ENCODE results near the gene IAH1. TPM values are rescaled to one million over a fixed set of nuclear protein-coding genes. Genes with fewer than 3 reads are reported as not detected.

IAH1 gene, protein sequence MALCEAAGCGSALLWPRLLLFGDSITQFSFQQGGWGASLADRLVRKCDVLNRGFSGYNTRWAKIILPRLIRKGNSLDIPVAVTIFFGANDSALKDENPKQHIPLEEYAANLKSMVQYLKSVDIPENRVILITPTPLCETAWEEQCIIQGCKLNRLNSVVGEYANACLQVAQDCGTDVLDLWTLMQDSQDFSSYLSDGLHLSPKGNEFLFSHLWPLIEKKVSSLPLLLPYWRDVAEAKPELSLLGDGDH
- total RNA-seq (10 to 100 TPM; 54.8 to 57.3 TPM), total RNA-seq (30.0 to 59.6 (median 40.2) reads per million in 172 experiments)
- 41.1 TPM for polyA plus RNA-seq (2013, experiment 1 of 2)
- 43.6 TPM for polyA plus RNA-seq (2013, experiment 2 of 2)

DNA sequence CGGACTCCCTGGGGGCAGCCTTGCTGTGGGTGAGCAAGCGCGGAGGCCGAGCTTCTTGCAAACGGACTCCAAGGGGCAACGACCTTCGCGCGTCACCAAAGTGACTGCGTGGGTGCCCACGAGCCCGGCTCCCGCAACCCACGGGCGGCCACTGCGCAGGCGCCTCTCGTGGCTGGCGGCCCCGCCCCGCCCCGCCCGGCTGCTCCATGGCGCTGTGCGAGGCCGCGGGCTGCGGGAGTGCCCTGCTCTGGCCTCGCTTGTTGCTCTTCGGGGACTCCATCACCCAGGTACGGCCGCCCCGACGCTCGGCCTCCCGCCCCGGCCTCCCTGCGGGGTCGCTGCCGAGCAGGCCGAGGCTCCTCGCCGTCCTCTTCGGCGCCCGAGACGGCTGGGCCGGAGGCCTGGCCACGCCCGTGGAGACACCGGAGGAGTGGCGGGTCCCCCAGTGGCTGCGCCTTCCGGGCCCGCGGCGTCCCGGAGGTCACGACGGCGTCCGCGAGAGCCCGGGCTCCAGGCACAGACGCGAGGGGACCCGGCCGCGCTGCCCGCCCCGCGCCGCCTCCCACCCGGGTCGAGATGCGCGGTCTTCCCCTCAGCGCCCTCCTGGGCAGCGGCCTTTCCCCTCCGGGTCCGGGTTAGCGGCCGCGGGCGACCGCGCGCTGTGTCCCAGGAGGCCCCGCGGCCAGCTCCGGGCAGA, at the start of gene IAH1:
IAH1 (plus strand) TSS at position 191 of the 697 bp plus-strand sequence; CDS start at position 207, 16 bp downstream.
- peak; percentile 54 to 90 (median 75) for DNase-seq
- peak within 1 kb of the TSS; percentile 90 for H3K27ac ChIP-seq (ENCODE audit: low read depth in 1 of 2, low read length in 2 of 2)
- peak within 1 kb of the TSS; percentile 82 for H3K4me3 ChIP-seq (ENCODE audit: low read length)
- H3K9me3 ChIP-seq (ENCODE audit: control insufficient read depth in 1 of 2, insufficient read depth in 1 of 2, low read length in 2 of 2) = peaks cover 0 to 5% of the 10 kb centered on the region in 2 experiments
- ChIA-PET CTCF (no interaction called here), POLR2A (interaction anchor here (0.6 to 3.3 kb wide), 17 partner anchors 8 to 793 kb away, joined by 3 to 50 read pairs (median 3); partner anchors contain the start of genes ADAM17, CPSF3, ID2 and ITGB1BP1)
- Mint-ChIP-seq H3K27ac (peak within 1 kb of the TSS; percentile 92), H3K9me3 (no peaks in the 10 kb centered on the region), H3K4me3 (peak within 1 kb of the TSS; percentile 88), H3K4me1 (ENCODE audit: low read depth) (peaks cover 59% of the 10 kb centered on the region), H3K36me3 (ENCODE audit: low read depth) (peaks cover 49% of the 10 kb centered on the region), H3K27me3 (no peaks in the 10 kb centered on the region)
- TF ChIP-seq, protein P1, sequence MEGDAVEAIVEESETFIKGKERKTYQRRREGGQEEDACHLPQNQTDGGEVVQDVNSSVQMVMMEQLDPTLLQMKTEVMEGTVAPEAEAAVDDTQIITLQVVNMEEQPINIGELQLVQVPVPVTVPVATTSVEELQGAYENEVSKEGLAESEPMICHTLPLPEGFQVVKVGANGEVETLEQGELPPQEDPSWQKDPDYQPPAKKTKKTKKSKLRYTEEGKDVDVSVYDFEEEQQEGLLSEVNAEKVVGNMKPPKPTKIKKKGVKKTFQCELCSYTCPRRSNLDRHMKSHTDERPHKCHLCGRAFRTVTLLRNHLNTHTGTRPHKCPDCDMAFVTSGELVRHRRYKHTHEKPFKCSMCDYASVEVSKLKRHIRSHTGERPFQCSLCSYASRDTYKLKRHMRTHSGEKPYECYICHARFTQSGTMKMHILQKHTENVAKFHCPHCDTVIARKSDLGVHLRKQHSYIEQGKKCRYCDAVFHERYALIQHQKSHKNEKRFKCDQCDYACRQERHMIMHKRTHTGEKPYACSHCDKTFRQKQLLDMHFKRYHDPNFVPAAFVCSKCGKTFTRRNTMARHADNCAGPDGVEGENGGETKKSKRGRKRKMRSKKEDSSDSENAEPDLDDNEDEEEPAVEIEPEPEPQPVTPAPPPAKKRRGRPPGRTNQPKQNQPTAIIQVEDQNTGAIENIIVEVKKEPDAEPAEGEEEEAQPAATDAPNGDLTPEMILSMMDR (IDR thresholded peaks at IDR 0.05) = no peak
- ATAC-seq (ENCODE audit: poor library complexity) = peak; percentile 81
- H3K36me3 ChIP-seq (ENCODE audit: insufficient read depth, low read length) = peaks cover 6% of the 10 kb centered on the region
- intact Hi-C loops (cut with DNase I, micrococcal nuclease) = loop anchor here (1.0 to 10.0 kb wide), 6 partner anchors 51 to 570 kb away; partner anchors contain the start of genes CPSF3 (in 2 of the 2), ITGB1BP1 (in 2 of the 2), ADAM17 (in 1 of the 2) and KLF11 (in 1 of the 2)
- no peaks in the 10 kb centered on the region for H3K27me3 ChIP-seq (ENCODE audit: control insufficient read depth in 1 of 2, insufficient read depth in 2 of 2, low read length in 2 of 2)
- peaks cover 37% of the 10 kb centered on the region for H3K4me1 ChIP-seq (ENCODE audit: insufficient read depth, low read length)

DNA sequence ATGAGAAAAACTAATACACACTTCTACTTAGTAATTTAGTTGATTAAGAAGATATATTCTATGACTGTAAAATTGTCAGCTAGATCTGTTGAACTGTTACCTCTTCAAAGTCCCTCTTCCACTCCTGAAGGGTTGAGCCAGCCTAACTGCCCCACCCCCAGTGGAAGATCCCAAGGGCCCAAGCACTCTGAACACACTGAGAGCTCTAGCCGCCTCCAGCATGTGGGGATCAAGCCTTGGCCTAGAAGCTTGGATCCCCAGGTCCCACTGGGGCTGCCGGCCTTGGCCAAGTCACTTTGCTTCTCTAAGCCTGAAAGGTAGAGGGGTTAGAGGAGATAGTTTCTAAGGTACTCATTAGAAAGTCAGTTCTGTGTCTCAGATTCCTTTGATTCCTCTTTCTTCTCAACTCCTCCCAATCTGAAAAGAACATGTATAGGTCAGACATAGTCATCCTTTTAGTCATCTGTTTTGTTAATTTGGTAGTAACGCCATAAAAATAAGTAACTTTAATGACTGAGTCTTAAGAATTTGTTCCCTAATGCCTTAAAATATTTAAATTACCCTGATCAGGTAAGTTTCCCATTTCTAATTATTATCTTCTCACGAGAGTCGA, 45.3 kb upstream of the IAH1 start:
- ChIA-PET POLR2A (no interaction called here), CTCF (no interaction called here)
- TF ChIP-seq, protein P1 (IDR thresholded peaks at IDR 0.05) = no peak
- H3K9me3 ChIP-seq (ENCODE audit: control insufficient read depth in 1 of 2, insufficient read depth in 1 of 2, low read length in 2 of 2) = no peaks in the 10 kb centered on the region
- no peaks in the 10 kb centered on the region for H3K27me3 Mint-ChIP-seq
- no peak overlapping the region for H3K27ac Mint-ChIP-seq
- H3K36me3 Mint-ChIP-seq (ENCODE audit: low read depth) = peaks cover 55% of the 10 kb centered on the region
- no peak overlapping the region for H3K27ac ChIP-seq (ENCODE audit: low read depth in 1 of 2, low read length in 2 of 2)
- no peaks in the 10 kb centered on the region for H3K27me3 ChIP-seq (ENCODE audit: control insufficient read depth in 1 of 2, insufficient read depth in 2 of 2, low read length in 2 of 2)
- H3K4me1 ChIP-seq (ENCODE audit: insufficient read depth, low read length) = peaks cover 10% of the 10 kb centered on the region
- H3K36me3 ChIP-seq (ENCODE audit: insufficient read depth, low read length) = peaks cover 48% of the 10 kb centered on the region
- no peak overlapping the region for H3K4me3 Mint-ChIP-seq
- DNase-seq (no peak), ATAC-seq (ENCODE audit: poor library complexity) (no peak)
- intact Hi-C loops (cut with DNase I, micrococcal nuclease) = loop anchor here in 1 of 2 experiments (10.0 kb wide), 2 partner anchors 616 to 1386 kb away; partner anchors contain the start of genes KLF11 and PDIA6
- H3K4me1 Mint-ChIP-seq (ENCODE audit: low read depth) = no peaks in the 10 kb centered on the region
- H3K9me3 Mint-ChIP-seq = no peaks in the 10 kb centered on the region
- no peak overlapping the region for H3K4me3 ChIP-seq (ENCODE audit: low read length)
